ENCODE results near the gene ACTR2. TPM values are rescaled to one million over a fixed set of nuclear protein-coding genes. Genes with fewer than 3 reads are reported as not detected.

The ACTR2 gene
- total and polyA plus RNA-seq, 9 of the 15 experiments (the other 6 are each of a cell fraction or from before 2014, with no cell fraction given) = 47.3 to 239 (median 108) TPM

DNA sequence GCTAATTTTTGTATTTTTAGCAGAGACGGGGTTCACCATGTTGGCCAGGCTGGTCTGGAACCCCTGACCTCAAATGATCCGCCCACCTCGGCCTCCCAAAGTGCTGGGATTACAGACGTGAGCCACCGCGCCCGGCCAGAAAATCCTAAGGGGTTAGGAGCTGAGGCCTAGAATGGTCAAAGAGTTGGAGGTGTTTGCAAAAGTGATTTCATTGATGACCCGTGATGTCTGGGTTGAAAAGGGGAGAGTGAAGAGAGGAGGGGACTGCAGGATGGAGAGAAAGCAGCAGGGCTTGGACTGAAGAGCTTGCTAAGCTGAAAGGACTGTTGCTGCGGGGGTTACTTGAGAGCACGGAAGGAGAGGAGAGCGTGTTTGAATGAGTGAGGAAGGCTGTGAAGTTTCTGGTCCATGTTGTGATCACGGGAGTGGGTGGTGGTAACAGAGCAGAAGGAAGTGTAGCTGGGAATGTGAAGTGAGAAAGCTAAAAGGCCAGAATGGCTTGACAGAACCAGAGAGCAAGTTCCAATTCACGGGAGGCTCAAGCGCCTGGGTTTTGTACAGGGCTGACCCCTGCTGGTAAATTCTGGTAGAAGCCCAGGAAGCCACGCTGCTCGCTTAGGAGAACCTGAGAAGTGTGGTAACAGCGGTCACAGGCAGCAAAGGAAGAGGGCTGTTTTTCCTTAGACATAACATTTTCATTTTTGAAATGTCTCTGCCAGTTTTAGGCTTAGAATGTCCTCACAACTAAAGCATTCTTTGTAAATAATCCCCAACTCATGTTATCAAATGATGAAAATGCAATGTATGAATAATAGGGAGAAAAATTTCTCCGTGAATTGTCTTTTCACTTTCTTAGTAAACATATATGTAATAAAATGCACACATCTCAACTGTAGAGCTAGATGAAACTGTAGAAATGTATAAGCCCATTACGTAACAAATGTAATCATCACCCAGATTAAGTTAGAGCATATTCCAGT lies 40.5 kb upstream of the ACTR2 start (continued):
- TF ChIP-seq, protein P1, sequence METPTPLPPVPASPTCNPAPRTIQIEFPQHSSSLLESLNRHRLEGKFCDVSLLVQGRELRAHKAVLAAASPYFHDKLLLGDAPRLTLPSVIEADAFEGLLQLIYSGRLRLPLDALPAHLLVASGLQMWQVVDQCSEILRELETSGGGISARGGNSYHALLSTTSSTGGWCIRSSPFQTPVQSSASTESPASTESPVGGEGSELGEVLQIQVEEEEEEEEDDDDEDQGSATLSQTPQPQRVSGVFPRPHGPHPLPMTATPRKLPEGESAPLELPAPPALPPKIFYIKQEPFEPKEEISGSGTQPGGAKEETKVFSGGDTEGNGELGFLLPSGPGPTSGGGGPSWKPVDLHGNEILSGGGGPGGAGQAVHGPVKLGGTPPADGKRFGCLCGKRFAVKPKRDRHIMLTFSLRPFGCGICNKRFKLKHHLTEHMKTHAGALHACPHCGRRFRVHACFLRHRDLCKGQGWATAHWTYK (CRISPR knock-in tag; IDR thresholded peaks at IDR 0.05) = no peak
- TF ChIP-seq, protein P2, sequence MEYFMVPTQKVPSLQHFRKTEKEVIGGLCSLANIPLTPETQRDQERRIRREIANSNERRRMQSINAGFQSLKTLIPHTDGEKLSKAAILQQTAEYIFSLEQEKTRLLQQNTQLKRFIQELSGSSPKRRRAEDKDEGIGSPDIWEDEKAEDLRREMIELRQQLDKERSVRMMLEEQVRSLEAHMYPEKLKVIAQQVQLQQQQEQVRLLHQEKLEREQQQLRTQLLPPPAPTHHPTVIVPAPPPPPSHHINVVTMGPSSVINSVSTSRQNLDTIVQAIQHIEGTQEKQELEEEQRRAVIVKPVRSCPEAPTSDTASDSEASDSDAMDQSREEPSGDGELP (CRISPR knock-in tag; IDR thresholded peaks at IDR 0.05; ENCODE audit: borderline replicate concordance) = 0 out of 2 replicates have a peak, but pooled peaks have one; percentile 14
- TF ChIP-seq ARNT (IDR thresholded peaks at IDR 0.05) (0 out of 4 replicates have a peak, but pooled peaks of 1 of the 2 experiments have one; percentile 53), TAF7 (tag; IDR thresholded peaks at IDR 0.05) (no peak), HNRNPK (IDR thresholded peaks at IDR 0.05; ENCODE audit: low read depth, low read length, poor library complexity, severe bottlenecking) (no peak), CEBPG (CRISPR knock-in tag; IDR thresholded peaks at IDR 0.05) (no peak), CEBPG (tag; conservative IDR thresholded peaks at IDR 0.05 in 1 of 2, IDR thresholded peaks at IDR 0.05 in 1 of 2) (peak; percentile 40 to 43; a peak in 3 of 4 replicates), EWSR1 (IDR thresholded peaks at IDR 0.05; ENCODE audit: borderline replicate concordance, low read depth, partially characterized antibody) (no peak), TCF7L2 (IDR thresholded peaks at IDR 0.05; ENCODE audit: low read depth, low read length) (no peak), ZNF324 (CRISPR knock-in tag; IDR thresholded peaks at IDR 0.05) (peak; percentile 84), CHCHD3 (CRISPR knock-in tag; IDR thresholded peaks at IDR 0.05) (no peak), NELFE (IDR thresholded peaks at IDR 0.05; ENCODE audit: insufficient read depth, insufficient read length) (no peak), LARP7 (IDR thresholded peaks at IDR 0.05) (0 out of 2 replicates have a peak, but pooled peaks have one; percentile 19), HDAC2 (IDR thresholded peaks at IDR 0.05) (no peak), SMC3 (conservative IDR thresholded peaks at IDR 0.05; ENCODE audit: insufficient read depth, low read depth, low read length) (peak; percentile 86), STAT5B (CRISPR knock-in tag; IDR thresholded peaks at IDR 0.05) (no peak)
- TF ChIP-seq, protein P3, sequence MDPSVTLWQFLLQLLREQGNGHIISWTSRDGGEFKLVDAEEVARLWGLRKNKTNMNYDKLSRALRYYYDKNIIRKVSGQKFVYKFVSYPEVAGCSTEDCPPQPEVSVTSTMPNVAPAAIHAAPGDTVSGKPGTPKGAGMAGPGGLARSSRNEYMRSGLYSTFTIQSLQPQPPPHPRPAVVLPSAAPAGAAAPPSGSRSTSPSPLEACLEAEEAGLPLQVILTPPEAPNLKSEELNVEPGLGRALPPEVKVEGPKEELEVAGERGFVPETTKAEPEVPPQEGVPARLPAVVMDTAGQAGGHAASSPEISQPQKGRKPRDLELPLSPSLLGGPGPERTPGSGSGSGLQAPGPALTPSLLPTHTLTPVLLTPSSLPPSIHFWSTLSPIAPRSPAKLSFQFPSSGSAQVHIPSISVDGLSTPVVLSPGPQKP (CRISPR knock-in tag; IDR thresholded peaks at IDR 0.05) = no peak
- TF ChIP-seq, protein P4, sequence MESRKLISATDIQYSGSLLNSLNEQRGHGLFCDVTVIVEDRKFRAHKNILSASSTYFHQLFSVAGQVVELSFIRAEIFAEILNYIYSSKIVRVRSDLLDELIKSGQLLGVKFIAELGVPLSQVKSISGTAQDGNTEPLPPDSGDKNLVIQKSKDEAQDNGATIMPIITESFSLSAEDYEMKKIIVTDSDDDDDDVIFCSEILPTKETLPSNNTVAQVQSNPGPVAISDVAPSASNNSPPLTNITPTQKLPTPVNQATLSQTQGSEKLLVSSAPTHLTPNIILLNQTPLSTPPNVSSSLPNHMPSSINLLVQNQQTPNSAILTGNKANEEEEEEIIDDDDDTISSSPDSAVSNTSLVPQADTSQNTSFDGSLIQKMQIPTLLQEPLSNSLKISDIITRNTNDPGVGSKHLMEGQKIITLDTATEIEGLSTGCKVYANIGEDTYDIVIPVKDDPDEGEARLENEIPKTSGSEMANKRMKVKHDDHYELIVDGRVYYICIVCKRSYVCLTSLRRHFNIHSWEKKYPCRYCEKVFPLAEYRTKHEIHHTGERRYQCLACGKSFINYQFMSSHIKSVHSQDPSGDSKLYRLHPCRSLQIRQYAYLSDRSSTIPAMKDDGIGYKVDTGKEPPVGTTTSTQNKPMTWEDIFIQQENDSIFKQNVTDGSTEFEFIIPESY (CRISPR knock-in tag; IDR thresholded peaks at IDR 0.05) = peak; percentile 21; the same call in 1 of the 2 replicates
- TF ChIP-seq, protein P5, sequence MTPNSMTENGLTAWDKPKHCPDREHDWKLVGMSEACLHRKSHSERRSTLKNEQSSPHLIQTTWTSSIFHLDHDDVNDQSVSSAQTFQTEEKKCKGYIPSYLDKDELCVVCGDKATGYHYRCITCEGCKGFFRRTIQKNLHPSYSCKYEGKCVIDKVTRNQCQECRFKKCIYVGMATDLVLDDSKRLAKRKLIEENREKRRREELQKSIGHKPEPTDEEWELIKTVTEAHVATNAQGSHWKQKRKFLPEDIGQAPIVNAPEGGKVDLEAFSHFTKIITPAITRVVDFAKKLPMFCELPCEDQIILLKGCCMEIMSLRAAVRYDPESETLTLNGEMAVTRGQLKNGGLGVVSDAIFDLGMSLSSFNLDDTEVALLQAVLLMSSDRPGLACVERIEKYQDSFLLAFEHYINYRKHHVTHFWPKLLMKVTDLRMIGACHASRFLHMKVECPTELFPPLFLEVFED (CRISPR knock-in tag; conservative IDR thresholded peaks at IDR 0.05) = 0 out of 2 replicates have a peak, but pooled peaks have one; percentile 6

All from K562 (cell line).